HG02870 (cell line): ENCODE measurements around the gene PRKAR2B.
"Not testable (repeated sequence)": the region's sequence is repeated elsewhere in the genome, so short reads cannot be mapped to it uniquely, and the experiment has no call there.

Experiments
- ATAC-seq: cut with Tn5 transposase; IDR thresholded peaks from one replicate; pipeline ENCODE4 v1.9.1; 2021; ENCODE audit warnings: mild to moderate bottlenecking, moderate library complexity; ENCODE audit not compliant: unreplicated experiment

Gene PRKAR2B

DNA sequence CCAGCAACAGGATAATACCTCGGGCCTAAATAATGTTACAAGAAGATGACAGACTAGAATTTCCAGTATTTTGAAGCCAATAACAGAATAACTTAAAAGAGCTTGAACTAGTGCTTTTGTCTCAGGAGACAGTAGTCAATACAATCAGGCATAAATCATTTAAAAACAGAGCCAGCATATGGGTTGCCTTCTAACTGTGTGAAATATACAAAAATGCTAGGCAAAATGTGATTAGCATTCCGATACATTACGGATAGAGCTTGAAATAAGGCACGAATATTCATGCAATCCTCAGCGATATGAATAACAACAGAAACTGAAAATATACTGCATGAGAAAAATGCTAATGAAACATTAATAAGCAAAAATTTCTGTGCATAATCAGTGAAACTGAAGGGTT lies 18.3 kb upstream of the PRKAR2B start:
- ATAC-seq: no peak

DNA sequence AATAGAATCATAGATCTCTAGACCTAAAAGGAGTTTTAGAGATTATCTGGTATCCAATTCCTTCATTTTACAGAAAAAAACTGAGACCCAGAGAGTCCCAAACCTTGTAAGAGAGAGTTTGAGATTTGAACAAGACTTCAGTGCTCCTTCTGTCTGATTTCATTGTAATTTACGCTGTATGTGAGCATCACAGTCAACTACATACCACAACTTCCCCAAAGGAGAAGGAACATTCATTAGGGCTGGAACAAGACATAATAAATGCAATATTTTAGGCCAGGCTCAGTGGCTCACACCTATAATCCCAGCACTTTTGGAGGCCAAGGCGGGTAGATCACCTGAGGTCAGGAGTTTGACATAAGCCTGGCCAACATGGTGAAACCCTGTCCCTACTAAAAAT lies 17.3 kb upstream of the PRKAR2B start:
- ATAC-seq: no peak

- ATAC-seq: no peak
These were observed 15.3 kb upstream of the PRKAR2B start for GRCh38 chr7:107029061-107029763.

DNA sequence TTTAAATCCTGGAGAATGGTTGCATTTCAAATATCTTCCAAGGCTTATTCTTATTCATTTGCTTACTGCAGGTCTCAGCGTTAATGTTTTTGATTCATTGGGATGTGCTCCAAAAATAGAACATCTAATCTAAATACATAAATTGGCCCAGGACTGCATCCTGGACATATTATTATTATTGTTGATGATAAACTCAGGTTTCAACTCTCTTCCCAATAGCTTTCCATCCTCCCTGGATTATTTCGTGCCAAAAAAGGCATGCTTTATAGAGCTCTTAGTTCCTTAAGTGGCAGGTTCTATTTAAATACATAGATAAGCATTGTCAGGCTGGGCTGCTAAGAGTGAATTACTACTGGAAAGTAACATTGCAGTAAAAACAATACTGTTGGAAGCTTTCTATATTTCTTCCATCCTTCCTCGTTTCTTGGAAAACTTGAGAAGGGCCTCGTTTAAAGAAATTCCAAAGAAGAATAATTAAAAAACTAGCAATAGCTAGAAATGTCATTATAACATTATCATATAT lies 14.7 kb upstream of the PRKAR2B start:
- no peak for ATAC-seq

- ATAC-seq: no peak
These were observed 12.5 kb upstream of the PRKAR2B start for GRCh38 chr7:107032050-107032449.

- no peak for ATAC-seq
These were observed 11.6 kb upstream of the PRKAR2B start for GRCh38 chr7:107032720-107033438.

DNA sequence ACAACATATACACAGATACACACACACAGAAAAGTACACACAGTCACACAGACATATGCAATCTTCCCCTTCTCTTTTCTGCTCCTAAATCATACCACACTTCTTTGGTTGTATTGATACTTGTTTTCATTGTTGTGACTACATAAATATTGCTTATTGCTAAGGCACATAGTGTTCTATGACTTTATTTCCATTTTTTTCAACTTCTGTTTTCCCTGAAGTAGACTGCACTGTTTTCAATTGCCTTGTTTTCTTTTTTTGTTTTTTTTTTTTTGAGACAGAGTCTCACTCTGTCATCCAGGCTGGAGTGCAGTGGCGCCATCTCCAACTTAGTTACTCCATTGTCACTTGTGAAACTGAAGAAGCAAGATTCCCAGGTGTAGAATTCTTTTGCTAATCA lies 10.0 kb upstream of the PRKAR2B start:
- ATAC-seq: no peak

- ATAC-seq: no peak
These were observed 9.1 kb upstream of the PRKAR2B start for GRCh38 chr7:107035446-107035845.

- ATAC-seq: no peak
These were observed 8.0 kb upstream of the PRKAR2B start for GRCh38 chr7:107036535-107036934.

GRCh38 chr7:107037717-107038603 lies 6.5 kb upstream of the PRKAR2B start:
- no peak for ATAC-seq

DNA sequence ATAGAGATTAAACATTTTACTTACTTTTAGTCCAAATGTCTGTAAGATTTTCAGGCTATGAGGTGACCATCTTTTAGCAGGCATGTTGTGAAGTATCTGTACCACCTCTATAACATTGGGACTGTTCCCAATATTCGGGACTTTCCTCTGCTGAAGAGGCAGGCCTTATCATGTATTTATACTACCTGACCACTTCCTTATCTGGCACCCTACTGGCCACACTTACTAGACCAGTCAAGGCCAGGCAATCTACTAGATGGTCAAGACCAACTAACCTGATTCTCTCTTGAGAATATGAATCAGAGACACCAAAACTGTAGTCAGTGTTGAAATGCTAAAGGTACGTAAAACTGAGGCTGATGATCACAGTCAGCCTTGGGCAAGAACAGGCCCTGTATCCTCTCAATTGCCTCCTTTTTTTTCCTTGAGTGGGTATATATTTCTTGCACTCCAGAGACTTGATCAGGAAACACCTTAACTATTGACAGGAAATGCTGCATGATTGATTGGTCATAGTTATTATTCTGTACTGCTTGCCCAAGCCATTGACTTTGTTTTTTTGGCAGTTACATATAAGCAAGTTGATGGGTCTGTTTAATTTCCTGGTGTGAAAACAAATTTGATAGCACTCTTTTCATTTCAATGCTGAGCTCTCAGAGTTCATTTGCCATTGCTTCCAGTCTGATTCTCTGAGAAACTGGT lies 5.2 kb upstream of the PRKAR2B start:
- ATAC-seq: no peak

- no peak for ATAC-seq
These were observed 3.4 kb upstream of the PRKAR2B start for GRCh38 chr7:107041097-107041496.

GRCh38 chr7:107041764-107042163 lies 2.7 kb upstream of the PRKAR2B start:
- not testable (repeated sequence) for ATAC-seq

GRCh38 chr7:107042326-107042910 lies 2.1 kb upstream of the PRKAR2B start:
- ATAC-seq: not testable (repeated sequence)

GRCh38 chr7:107043491-107043890 lies 1.0 kb upstream of the PRKAR2B start:
- ATAC-seq: no peak

- ATAC-seq: no peak
These were observed 571 bp upstream of the PRKAR2B start for GRCh38 chr7:107043921-107044346.

- no peak for ATAC-seq
These were observed 873 bp downstream of the PRKAR2B start for GRCh38 chr7:107045195-107045960.

- no peak for ATAC-seq
These were observed 1.5 kb downstream of the PRKAR2B start for GRCh38 chr7:107045980-107046379.

- ATAC-seq: no peak
These were observed 2.2 kb downstream of the PRKAR2B start for GRCh38 chr7:107046491-107047259.
